Tibial nerve (tissue), 4 donors: ENCODE data around the gene VSX1.

Experiments
- CTCF ChIP-seq, 5 experiments: fragments of 200-600 bp in 3 of 5; fragments of 450-650 bp in 2 of 5; sonication (generic) in 3 of 5; IDR thresholded peaks; one replicate each; pipeline ENCODE4 v1.5.1; 2016 to 2019; ENCODE audit warnings: antibody characterized with exemption in 5 of 5, mild to moderate bottlenecking in 3 of 5, moderate library complexity in 2 of 5
- EP300 ChIP-seq, 2 donors: sonication (generic); formaldehyde crosslinking; IDR thresholded peaks; one replicate each; pipeline ENCODE4 v1.6.1; 2017; ENCODE audit warnings: antibody characterized with exemption in 2 of 2, mild to moderate bottlenecking in 1 of 2
- POLR2A ChIP-seq, 2 donors: fragments of 450-650 bp; IDR thresholded peaks; one replicate each; pipeline ENCODE4 v1.6.1; 2017; ENCODE audit warnings: antibody characterized with exemption in 2 of 2, mild to moderate bottlenecking in 2 of 2, moderate library complexity in 2 of 2

GRCh38 chr20:25082498-25082873 is 545 bp upstream of the VSX1 start:
- no peak for TF ChIP-seq CTCF (IDR thresholded peaks at IDR 0.05)
- no peak for TF ChIP-seq EP300 (IDR thresholded peaks at IDR 0.05)
- no peak for TF ChIP-seq POLR2A (IDR thresholded peaks at IDR 0.05)
